Naive thymus-derived CD4-positive, alpha-beta T cell (primary cell): ENCODE data around the gene NRG3. TPM values are rescaled to one million over a fixed set of nuclear protein-coding genes. Genes with fewer than 3 reads are reported as not detected.
"Not testable (repeated sequence)": the region's sequence is repeated elsewhere in the genome, so short reads cannot be mapped to it uniquely, and the experiment has no call there.

Experiments
- ATAC-seq: fragments of 150-1000 bp; cut with Tn5 transposase; 2 replicates; pipeline ENCODE4 v1.10.0; 2021; ENCODE audit warnings: mild to moderate bottlenecking, moderate library complexity
- CTCF ChIA-PET: fragments of 350-600 bp; sonication (Branson Sonifier 250); formaldehyde crosslinking; loops from one replicate; lab custom pipeline; 2021; ENCODE audit warnings: antibody characterized with exemption; lab: Charles Lee
- POLR2A ChIA-PET: fragments of 350-600 bp; sonication (Branson Sonifier 250); formaldehyde crosslinking; loops from one replicate; lab custom pipeline; 2021; ENCODE audit warnings: antibody characterized with exemption, inconsistent platforms; lab: Charles Lee
- DNase-seq, 9 donors: peaks; one replicate each; pipeline versions ENCODE4 v3.0.0 to v3.0.0-alpha.2; 2020 to 2022; ENCODE audit warnings: mixed read lengths in 1 of 9
- H3K27ac ChIP-seq: one replicate; pipeline ENCODE4 v1.7.0; 2013; ENCODE audit warnings: mild to moderate bottlenecking, low read depth, low read length, moderate library complexity
- H3K27me3 ChIP-seq, 2 donors: one replicate each; pipeline ENCODE4 v1.7.0; 2013; ENCODE audit warnings: low read length in 2 of 2, mild to moderate bottlenecking in 2 of 2, moderate library complexity in 2 of 2; ENCODE audit not compliant: control insufficient read depth in 2 of 2, insufficient read depth in 2 of 2
- H3K36me3 ChIP-seq, 3 experiments: 1 replicate in 2 of 3; 2 replicates in 1 of 3; pipeline ENCODE4 v1.7.0; 2013; ENCODE audit warnings: low read length in 3 of 3, mild to moderate bottlenecking in 3 of 3, moderate library complexity in 1 of 3; ENCODE audit not compliant: insufficient read depth in 3 of 3, control insufficient read depth in 2 of 3
- H3K4me1 ChIP-seq, 2 donors: one replicate each; pipeline ENCODE4 v1.7.0; 2013; ENCODE audit warnings: low read length in 2 of 2, mild to moderate bottlenecking in 2 of 2, moderate library complexity in 1 of 2; ENCODE audit not compliant: control insufficient read depth in 2 of 2, insufficient read depth in 2 of 2
- H3K4me3 ChIP-seq: 2 replicates; pipeline ENCODE4 v1.7.0; 2013; ENCODE audit warnings: mild to moderate bottlenecking, low read length
- H3K9me3 ChIP-seq, 3 experiments: 1 replicate in 2 of 3; 2 replicates in 1 of 3; pipeline ENCODE4 v1.7.0; 2013; ENCODE audit warnings: low read length in 3 of 3; ENCODE audit not compliant: control insufficient read depth in 2 of 3
- H3K27ac Mint-ChIP-seq, 9 donors: one replicate each; pipeline ENCODE4 v1.8.0; 2020 to 2022; ENCODE audit warnings: mixed read lengths in 9 of 9, mild to moderate bottlenecking in 8 of 9, moderate library complexity in 5 of 9, inconsistent platforms in 2 of 9
- H3K27me3 Mint-ChIP-seq, 5 donors: one replicate each; pipeline ENCODE4 v1.8.0; 2021 to 2022; ENCODE audit warnings: mixed read lengths in 5 of 5, mild to moderate bottlenecking in 1 of 5
- H3K36me3 Mint-ChIP-seq, 5 donors: one replicate each; pipeline ENCODE4 v1.8.0; 2020 to 2022; ENCODE audit warnings: mixed read lengths in 5 of 5, mild to moderate bottlenecking in 3 of 5, inconsistent platforms in 1 of 5
- H3K4me1 Mint-ChIP-seq, 7 donors: one replicate each; pipeline ENCODE4 v1.8.0; 2020 to 2022; ENCODE audit warnings: mixed read lengths in 7 of 7, mild to moderate bottlenecking in 3 of 7, inconsistent platforms in 1 of 7
- H3K4me3 Mint-ChIP-seq, 10 donors: one replicate each; pipeline ENCODE4 v1.8.0; 2020 to 2022; ENCODE audit warnings: mild to moderate bottlenecking in 10 of 10, mixed read lengths in 10 of 10, moderate library complexity in 6 of 10, inconsistent platforms in 2 of 10
- H3K9me3 Mint-ChIP-seq, 11 donors: one replicate each; pipeline ENCODE4 v1.8.0; 2020 to 2022; ENCODE audit warnings: mixed read lengths in 11 of 11, mild to moderate bottlenecking in 4 of 11, inconsistent platforms in 1 of 11, moderate library complexity in 1 of 11
- intact Hi-C, 2 donors: fragments of 100-400 bp; cut with micrococcal nuclease; formaldehyde crosslinking; loops; one replicate each; pipeline ENCODE4 v1.15.1; 2023
- polyA plus RNA-seq, 2 donors: library from polyadenylated mRNA; unstranded; fragments of 300-500 nt; fragmentation: Illumina TruSeq; gene quantifications; one replicate each; pipeline ENCODE4 v1.2.3, GENCODE V29; 2021
- total RNA-seq, 6 experiments: library from RNA in 5 of 6; stranded (reverse) in 5 of 6; gene quantifications; 1 replicate in 5 of 6; 2 replicates in 1 of 6; pipeline ENCODE4 v1.2.3 and lab custom pipeline; 2021 to 2026

The NRG3 gene
- total and polyA plus RNA-seq, 7 experiments from 2014 or later, result not detected

- H3K4me1 ChIP-seq, result no peaks in the 10 kb centered on the region
- Mint-ChIP-seq H3K4me3 (no peak overlapping the region), H3K36me3 (no peaks in the 10 kb centered on the region), H3K9me3 (peaks cover 0 to 7% (median 0%) of the 10 kb centered on the region in 11 donors), H3K4me1 (no peaks in the 10 kb centered on the region), H3K27me3 (no peaks in the 10 kb centered on the region), H3K27ac (no peak overlapping the region)
- no peak overlapping the region for H3K4me3 ChIP-seq
- no peaks in the 10 kb centered on the region for H3K36me3 ChIP-seq
- intact Hi-C loops, result no loop called here
- CTCF ChIA-PET, result no interaction called here
- no peaks in the 10 kb centered on the region for H3K27me3 ChIP-seq
- H3K27ac ChIP-seq, result no peak overlapping the region
- no peak for DNase-seq
- POLR2A ChIA-PET, result no interaction called here
- no peak for ATAC-seq
- H3K9me3 ChIP-seq, result no peaks in the 10 kb centered on the region
Observed at GRCh38 chr10:82969405-82969804, 1094.4 kb downstream of the NRG3 start.

GRCh38 chr10:82980321-82980720 is 1105.3 kb downstream of the NRG3 start:
- no peaks in the 10 kb centered on the region for H3K27me3 ChIP-seq
- no peak overlapping the region for H3K27ac ChIP-seq
- no peaks in the 10 kb centered on the region for H3K36me3 ChIP-seq
- ATAC-seq, result no peak
- H3K4me3 ChIP-seq, result no peak overlapping the region
- no peaks in the 10 kb centered on the region for H3K4me1 Mint-ChIP-seq
- intact Hi-C loops, result no loop called here
- H3K9me3 Mint-ChIP-seq, result peaks cover 0 to 9% (median 3%) of the 10 kb centered on the region in 11 donors
- H3K27me3 Mint-ChIP-seq, result no peaks in the 10 kb centered on the region
- ChIA-PET POLR2A (no interaction called here), CTCF (no interaction called here)
- no peaks in the 10 kb centered on the region for H3K4me1 ChIP-seq
- no peaks in the 10 kb centered on the region for H3K9me3 ChIP-seq
- no peak overlapping the region for H3K27ac Mint-ChIP-seq
- no peak overlapping the region for H3K4me3 Mint-ChIP-seq
- no peak for DNase-seq
- no peaks in the 10 kb centered on the region for H3K36me3 Mint-ChIP-seq

GRCh38 chr10:82981137-82981723 is 1106.2 kb downstream of the NRG3 start:
- Histone ChIP-seq H3K27me3 (no peaks in the 10 kb centered on the region), H3K36me3 (no peaks in the 10 kb centered on the region), H3K4me1 (no peaks in the 10 kb centered on the region), H3K27ac (no peak overlapping the region), H3K9me3 (no peaks in the 10 kb centered on the region), H3K4me3 (no peak overlapping the region)
- H3K27ac Mint-ChIP-seq, result no peak overlapping the region
- ATAC-seq, result no peak
- H3K36me3 Mint-ChIP-seq, result no peaks in the 10 kb centered on the region
- intact Hi-C loops, result no loop called here
- no peak overlapping the region for H3K4me3 Mint-ChIP-seq
- no peaks in the 10 kb centered on the region for H3K4me1 Mint-ChIP-seq
- ChIA-PET POLR2A (no interaction called here), CTCF (no interaction called here)
- peaks cover 0 to 10% (median 3%) of the 10 kb centered on the region in 11 donors for H3K9me3 Mint-ChIP-seq
- no peaks in the 10 kb centered on the region for H3K27me3 Mint-ChIP-seq
- DNase-seq, result no peak

GRCh38 chr10:82982110-82982608 is 1107.2 kb downstream of the NRG3 start:
- no peak overlapping the region for H3K4me3 Mint-ChIP-seq
- Histone ChIP-seq H3K36me3 (no peaks in the 10 kb centered on the region), H3K4me3 (no peak overlapping the region), H3K27ac (no peak overlapping the region), H3K27me3 (no peaks in the 10 kb centered on the region), H3K4me1 (no peaks in the 10 kb centered on the region), H3K9me3 (no peaks in the 10 kb centered on the region)
- CTCF ChIA-PET, result no interaction called here
- no peaks in the 10 kb centered on the region for H3K27me3 Mint-ChIP-seq
- peaks cover 0 to 6% (median 2%) of the 10 kb centered on the region in 11 donors for H3K9me3 Mint-ChIP-seq
- H3K36me3 Mint-ChIP-seq, result no peaks in the 10 kb centered on the region
- H3K27ac Mint-ChIP-seq, result no peak overlapping the region
- DNase-seq (no peak), ATAC-seq (no peak)
- H3K4me1 Mint-ChIP-seq, result no peaks in the 10 kb centered on the region
- POLR2A ChIA-PET, result no interaction called here
- intact Hi-C loops, result no loop called here

GRCh38 chr10:82986216-82986615 is 1111.2 kb downstream of the NRG3 start:
- no peaks in the 10 kb centered on the region for H3K4me1 ChIP-seq
- DNase-seq (no peak), ATAC-seq (no peak)
- ChIA-PET POLR2A (no interaction called here), CTCF (no interaction called here)
- no peak overlapping the region for H3K27ac Mint-ChIP-seq
- H3K27me3 Mint-ChIP-seq, result no peaks in the 10 kb centered on the region
- H3K9me3 Mint-ChIP-seq, result peaks cover 0 to 10% (median 1%) of the 10 kb centered on the region in 11 donors
- no peak overlapping the region for H3K27ac ChIP-seq
- no peaks in the 10 kb centered on the region for H3K9me3 ChIP-seq
- H3K36me3 ChIP-seq, result no peaks in the 10 kb centered on the region
- no peaks in the 10 kb centered on the region for H3K27me3 ChIP-seq
- H3K4me3 Mint-ChIP-seq, result no peak overlapping the region
- intact Hi-C loops, result no loop called here
- no peaks in the 10 kb centered on the region for H3K4me1 Mint-ChIP-seq
- H3K4me3 ChIP-seq, result no peak overlapping the region
- no peaks in the 10 kb centered on the region for H3K36me3 Mint-ChIP-seq

GRCh38 chr10:83006479-83006878 is 1131.5 kb downstream of the NRG3 start:
- intact Hi-C loops, result loop anchor here in 1 of 2 donors (10.0 kb wide), 1 partner anchor 1272 kb away; no protein-coding TSS in a partner anchor
- H3K27ac Mint-ChIP-seq, CTCF ChIA-PET, H3K36me3 Mint-ChIP-seq, H3K4me1 Mint-ChIP-seq, H3K36me3 ChIP-seq, H3K4me3 ChIP-seq, H3K9me3 ChIP-seq, H3K27ac ChIP-seq, DNase-seq, H3K27me3 ChIP-seq, ATAC-seq, H3K4me3 Mint-ChIP-seq, H3K27me3 Mint-ChIP-seq, H3K4me1 ChIP-seq, POLR2A ChIA-PET: not testable (repeated sequence)
- H3K9me3 Mint-ChIP-seq, result peaks cover 0 to 20% (median 4%) of the 10 kb centered on the region in 11 donors

- H3K36me3 Mint-ChIP-seq, result no peaks in the 10 kb centered on the region
- no peaks in the 10 kb centered on the region for H3K27me3 ChIP-seq
- no peak overlapping the region for H3K4me3 ChIP-seq
- H3K9me3 ChIP-seq, result no peaks in the 10 kb centered on the region
- CTCF ChIA-PET, result no interaction called here
- H3K4me1 ChIP-seq, result no peaks in the 10 kb centered on the region
- intact Hi-C loops, result loop anchor here in 1 of 2 donors (10.0 kb wide), 1 partner anchor 1273 kb away; no protein-coding TSS in a partner anchor
- no peak overlapping the region for H3K27ac Mint-ChIP-seq
- POLR2A ChIA-PET, result no interaction called here
- H3K9me3 Mint-ChIP-seq, result peaks cover 0 to 15% (median 0%) of the 10 kb centered on the region in 11 donors
- no peak for ATAC-seq
- no peaks in the 10 kb centered on the region for H3K36me3 ChIP-seq
- no peak for DNase-seq
- H3K4me3 Mint-ChIP-seq, result no peak overlapping the region
- H3K27ac ChIP-seq, result no peak overlapping the region
- H3K27me3 Mint-ChIP-seq, result no peaks in the 10 kb centered on the region
- H3K4me1 Mint-ChIP-seq, result no peaks in the 10 kb centered on the region
Observed at GRCh38 chr10:83007510-83007909, 1132.5 kb downstream of the NRG3 start.
